IPS-18c (cell line): ENCODE data around the gene ELP5.
A peak's percentile ranks its signal among the peaks of the same experiment; 100 is the strongest.
"Not testable (repeated sequence)": the region's sequence is repeated elsewhere in the genome, so short reads cannot be mapped to it uniquely, and the experiment has no call there.

Source experiments
- H3K4me3 ChIP-seq: 2 replicates; pipeline ENCODE4 v1.7.0; 2013; ENCODE audit warnings: low read depth, mild to moderate bottlenecking, low read length, moderate library complexity; ENCODE audit not compliant: insufficient read depth
- H3K9me3 ChIP-seq: one replicate; pipeline ENCODE4 v1.6.1; 2013; ENCODE audit warnings: mild to moderate bottlenecking, low read length, moderate library complexity; ENCODE audit not compliant: control insufficient read depth, insufficient read depth

The ELP5 gene

GRCh38 chr17:7241783-7242716 lies 10.0 kb upstream of the ELP5 start, which contains the start of gene GABARAP:
TSS of gene GABARAP (minus strand) at chr17:7242449. CDS start at chr17:7242330, 119 bp downstream.
- Histone ChIP-seq H3K4me3 (peak within 1 kb of the TSS; percentile 97), H3K9me3 (no peaks in the 10 kb centered on the region)

GRCh38 chr17:7242717-7243452 lies 9.1 kb upstream of the ELP5 start:
- H3K9me3 ChIP-seq: no peaks in the 10 kb centered on the region
- H3K4me3 ChIP-seq: peak overlapping the region; percentile 97

- H3K4me3 ChIP-seq: peak overlapping the region; percentile 97; the same call in 1 of the 2 replicates
Observed at GRCh38 chr17:7243453-7243729, 8.6 kb upstream of the ELP5 start.

GRCh38 chr17:7243838-7244237 lies 8.2 kb upstream of the ELP5 start:
- H3K9me3 ChIP-seq, H3K4me3 ChIP-seq: not testable (repeated sequence)

More at GRCh38 chr17:7243453-7243729, 8.6 kb upstream of the ELP5 start:
- no peaks in the 10 kb centered on the region for H3K9me3 ChIP-seq

GRCh38 chr17:7246779-7247178 lies 5.2 kb upstream of the ELP5 start:
- no peak overlapping the region for H3K4me3 ChIP-seq
- H3K9me3 ChIP-seq: peaks cover 2% of the 10 kb centered on the region

- Histone ChIP-seq H3K9me3 (peaks cover 2% of the 10 kb centered on the region), H3K4me3 (no peak overlapping the region)
Observed at GRCh38 chr17:7248796-7249195, 3.2 kb upstream of the ELP5 start.

- peaks cover 2% of the 10 kb centered on the region for H3K9me3 ChIP-seq
- H3K4me3 ChIP-seq: no peak overlapping the region
Observed at GRCh38 chr17:7249214-7249613, 2.8 kb upstream of the ELP5 start.

GRCh38 chr17:7249830-7250229 lies 2.2 kb upstream of the ELP5 start:
- peak overlapping the region; percentile 87; the same call in 1 of the 2 replicates for H3K4me3 ChIP-seq
- peaks cover 2% of the 10 kb centered on the region for H3K9me3 ChIP-seq

- Histone ChIP-seq H3K9me3 (peaks cover 2% of the 10 kb centered on the region), H3K4me3 (peak overlapping the region; percentile 87)
Observed at GRCh38 chr17:7250695-7251627, 1.1 kb upstream of the ELP5 start.

- Histone ChIP-seq H3K9me3 (peaks cover 2% of the 10 kb centered on the region), H3K4me3 (peak within 1 kb of the TSS; percentile 87)
Observed at GRCh38 chr17:7251661-7252175, 297 bp upstream of the ELP5 start, which contains the start of gene CTDNEP1. TSS of gene CTDNEP1 (minus strand) at chr17:7251734. CDS start at chr17:7251296, 438 bp downstream.

GRCh38 chr17:7253082-7253481 lies 1.1 kb downstream of the ELP5 start:
- Histone ChIP-seq H3K9me3 (peaks cover 2% of the 10 kb centered on the region), H3K4me3 (peak overlapping the region; percentile 87; the same call in 1 of the 2 replicates)

- Histone ChIP-seq H3K9me3 (no peaks in the 10 kb centered on the region), H3K4me3 (no peak overlapping the region)
Observed at GRCh38 chr17:7254511-7254910, 2.5 kb downstream of the ELP5 start.

GRCh38 chr17:7256766-7257456 lies 4.9 kb downstream of the ELP5 start:
- Histone ChIP-seq H3K4me3 (no peak overlapping the region), H3K9me3 (no peaks in the 10 kb centered on the region)

- Histone ChIP-seq H3K9me3 (peaks cover 2% of the 10 kb centered on the region), H3K4me3 (no peak overlapping the region)
Observed at GRCh38 chr17:7258731-7259554, 6.9 kb downstream of the ELP5 start.

GRCh38 chr17:7259555-7259889 lies 7.5 kb downstream of the ELP5 start:
- no peak overlapping the region for H3K4me3 ChIP-seq
- H3K9me3 ChIP-seq: peaks cover 2% of the 10 kb centered on the region

GRCh38 chr17:7260151-7260550 lies 8.1 kb downstream of the ELP5 start:
- Histone ChIP-seq H3K4me3 (peak overlapping the region; percentile 91), H3K9me3 (peaks cover 2% of the 10 kb centered on the region)
